H9 (cell line): ENCODE measurements around the gene FHIT. TPM values are rescaled to one million over a fixed set of nuclear protein-coding genes. Genes with fewer than 3 reads are reported as not detected.

Experiments used
- DNase-seq: peaks from one replicate; pipeline ENCODE4 v3.0.0-alpha.2; 2017
- H2AFZ ChIP-seq: one replicate; pipeline ENCODE4 v1.6.1; 2013; ENCODE audit warnings: mild to moderate bottlenecking, low read length, control low read depth, moderate library complexity
- H2AK5ac ChIP-seq: 2 replicates; pipeline ENCODE4 v1.6.1; 2013; ENCODE audit warnings: low read length, control low read depth, mixed read lengths; ENCODE audit not compliant: insufficient read length
- H2BK120ac ChIP-seq: one replicate; pipeline ENCODE4 v1.6.1; 2013; ENCODE audit warnings: low read depth, mild to moderate bottlenecking, low read length, control low read depth, inconsistent platforms; ENCODE audit not compliant: poor library complexity, severe bottlenecking
- H2BK12ac ChIP-seq: 2 replicates; pipeline ENCODE4 v1.6.1; 2013; ENCODE audit warnings: low read length, control low read depth, mixed read lengths, low read depth; ENCODE audit not compliant: insufficient read length
- H2BK15ac ChIP-seq: 2 replicates; pipeline ENCODE4 v1.6.1; 2013; ENCODE audit warnings: low read depth, low read length, control low read depth
- H2BK20ac ChIP-seq: one replicate; pipeline ENCODE4 v1.6.1; 2013; ENCODE audit warnings: low read depth, mild to moderate bottlenecking, low read length, control low read depth, inconsistent platforms; ENCODE audit not compliant: poor library complexity, severe bottlenecking
- H2BK5ac ChIP-seq: 2 replicates; pipeline ENCODE4 v1.6.1; 2013; ENCODE audit warnings: low read length, control low read depth, mixed read lengths; ENCODE audit not compliant: insufficient read length
- H3K14ac ChIP-seq: 2 replicates; pipeline ENCODE4 v1.6.1; 2013; ENCODE audit warnings: low read length, control low read depth; ENCODE audit not compliant: insufficient read depth
- H3K18ac ChIP-seq: 2 replicates; pipeline ENCODE4 v1.6.1; 2013; ENCODE audit warnings: low read depth, mild to moderate bottlenecking, mixed read lengths, low read length, control low read depth; ENCODE audit not compliant: insufficient read length
- H3K23ac ChIP-seq: 2 replicates; pipeline ENCODE4 v1.6.1; 2013; ENCODE audit warnings: low read length, control low read depth, mixed read lengths, low read depth; ENCODE audit not compliant: insufficient read length
- H3K23me2 ChIP-seq: 2 replicates; pipeline ENCODE4 v1.6.1; 2013; ENCODE audit warnings: low read depth, mild to moderate bottlenecking, mixed read lengths, low read length, control low read depth; ENCODE audit not compliant: insufficient read length, poor library complexity, severe bottlenecking
- H3K27ac ChIP-seq: 2 replicates; pipeline ENCODE4 v1.5.1; 2013; ENCODE audit warnings: low read length, control low read depth, mixed read lengths, low read depth; ENCODE audit not compliant: insufficient read length
- H3K27me3 ChIP-seq: 2 replicates; pipeline ENCODE4 v1.6.1; 2013; ENCODE audit warnings: low read length, control low read depth, inconsistent platforms; ENCODE audit not compliant: insufficient read depth
- H3K4ac ChIP-seq: 2 replicates; pipeline ENCODE4 v1.6.1; 2013; ENCODE audit warnings: low read depth, mild to moderate bottlenecking, control low read depth, inconsistent platforms, low read length, moderate library complexity
- H3K4me1 ChIP-seq: 2 replicates; pipeline ENCODE4 v1.6.1; 2013; ENCODE audit warnings: low read length, control low read depth, inconsistent platforms; ENCODE audit not compliant: insufficient read depth
- H3K4me2 ChIP-seq: 2 replicates; pipeline ENCODE4 v1.6.1; 2013; ENCODE audit warnings: low read length, control low read depth, mixed read lengths; ENCODE audit not compliant: insufficient read length, insufficient read depth
- H3K56ac ChIP-seq: 2 replicates; pipeline ENCODE4 v1.6.1; 2013; ENCODE audit warnings: low read depth, mild to moderate bottlenecking, mixed read lengths, low read length, control low read depth; ENCODE audit not compliant: insufficient read length
- H3K79me1 ChIP-seq: 2 replicates; pipeline ENCODE4 v1.6.1; 2013; ENCODE audit warnings: low read depth, mild to moderate bottlenecking, moderate library complexity, low read length, control low read depth, inconsistent platforms; ENCODE audit not compliant: insufficient read depth, poor library complexity, severe bottlenecking
- H3K79me2 ChIP-seq: 2 replicates; pipeline ENCODE4 v1.6.1; 2013; ENCODE audit warnings: low read length, control low read depth, inconsistent platforms; ENCODE audit not compliant: insufficient read depth
- H3K9ac ChIP-seq: 2 replicates; pipeline ENCODE4 v1.6.1; 2013; ENCODE audit warnings: low read length, control low read depth, mixed read lengths; ENCODE audit not compliant: insufficient read length; ENCODE audit errors: extremely low read depth
- H3K9me3 ChIP-seq: one replicate; pipeline ENCODE4 v1.6.1; 2013; ENCODE audit warnings: low read depth, low read length, inconsistent platforms; ENCODE audit not compliant: control insufficient read depth
- H3T11ph ChIP-seq: one replicate; pipeline ENCODE4 v1.6.1; 2013; ENCODE audit warnings: mild to moderate bottlenecking, low read length, control low read depth, inconsistent platforms
- H4K20me1 ChIP-seq: one replicate; pipeline ENCODE4 v1.6.1; 2013; ENCODE audit not compliant: control insufficient read depth, insufficient read length, insufficient read depth
- H4K5ac ChIP-seq: 2 replicates; pipeline ENCODE4 v1.6.1; 2013; ENCODE audit warnings: low read depth, mild to moderate bottlenecking, mixed read lengths, low read length, control low read depth; ENCODE audit not compliant: insufficient read length
- H4K8ac ChIP-seq: replicated peaks from 2 replicates; pipeline ENCODE4 v1.6.1; 2013; ENCODE audit warnings: low read length, control low read depth, mixed read lengths, low read depth; ENCODE audit not compliant: insufficient read length
- H4K91ac ChIP-seq: 2 replicates; pipeline ENCODE4 v1.6.1; 2013; ENCODE audit warnings: low read depth, mild to moderate bottlenecking, moderate library complexity, mixed read lengths, low read length, control low read depth; ENCODE audit not compliant: insufficient read length
- H3K27ac Mint-ChIP-seq, 3 experiments: 2 replicates in 2 of 3; 3 replicates in 1 of 3; pipeline ENCODE4 v1.8.0; 2020 to 2021; ENCODE audit warnings: mixed read lengths in 3 of 3, mild to moderate bottlenecking in 1 of 3, moderate library complexity in 1 of 3
- H3K27me3 Mint-ChIP-seq: 2 replicates; pipeline ENCODE4 v1.8.0; 2021; ENCODE audit warnings: low read depth, mild to moderate bottlenecking, moderate library complexity, mixed read lengths
- H3K36me3 Mint-ChIP-seq, 3 experiments: 2 replicates in 2 of 3; 3 replicates in 1 of 3; pipeline ENCODE4 v1.8.0; 2020 to 2021; ENCODE audit warnings: low read depth in 3 of 3, mixed read lengths in 3 of 3; ENCODE audit not compliant: insufficient read depth in 1 of 3
- H3K4me1 Mint-ChIP-seq, 2 experiments: 2 replicates each; pipeline ENCODE4 v1.8.0; 2020; ENCODE audit warnings: mixed read lengths in 2 of 2
- H3K4me3 Mint-ChIP-seq, 2 experiments: 2 replicates in 1 of 2; 3 replicates in 1 of 2; pipeline ENCODE4 v1.8.0; 2020 to 2021; ENCODE audit warnings: mild to moderate bottlenecking in 2 of 2, mixed read lengths in 2 of 2, moderate library complexity in 1 of 2
- H3K9me3 Mint-ChIP-seq, 2 experiments: 2 replicates in 1 of 2; 3 replicates in 1 of 2; pipeline ENCODE4 v1.8.0; 2020; ENCODE audit warnings: mild to moderate bottlenecking in 2 of 2, mixed read lengths in 2 of 2, moderate library complexity in 1 of 2
- CTCF ChIP-seq: fragments of 200-600 bp; sonication (generic); conservative IDR thresholded peaks from 3 replicates; pipeline ENCODE4 v1.8.0; 2021; ENCODE audit warnings: antibody characterized with exemption, mild to moderate bottlenecking
- WGBS: extraction: QIAGEN DNeasy Blood & Tissue Kit; methylation state at CpG from one replicate; pipeline ENCODE4 v1.1.7; 2013; ENCODE audit warnings: missing lambda C conversion rate, low lambda C conversion rate, mixed read lengths; ENCODE audit not compliant: insufficient read length; ENCODE audit errors: extremely low coverage; 5-methylcytosine and 5-hydroxymethylcytosine counted together
- total RNA-seq: library from RNA; stranded (reverse); gene quantifications from 2 replicates; pipeline ENCODE4 v1.2.1, GENCODE V29; 2021

The FHIT gene
- total RNA-seq, 1 experiment from 2014 or later = 3.0 TPM

GRCh38 chr3:59829527-59829926 lies 1421.7 kb downstream of the FHIT start:
- Mint-ChIP-seq H3K4me1 (peaks cover 0 to 4% of the 10 kb centered on the region in 2 experiments; a peak in 2 of 4 replicates), H3K27ac (no peak overlapping the region), H3K4me3 (no peak overlapping the region), H3K9me3 (no peaks in the 10 kb centered on the region), H3K27me3 (no peaks in the 10 kb centered on the region), H3K36me3 (no peaks in the 10 kb centered on the region)
- no peak overlapping the region for H4K5ac ChIP-seq
- no peak overlapping the region for H3K4ac ChIP-seq
- H2BK20ac ChIP-seq = no peak overlapping the region
- DNase-seq = no peak
- no peaks in the 10 kb centered on the region; the same call in 1 of the 2 replicates for H3K4me1 ChIP-seq
- no peak overlapping the region for H3K18ac ChIP-seq
- no peak overlapping the region for H4K91ac ChIP-seq
- H3K9me3 ChIP-seq = no peaks in the 10 kb centered on the region
- no peaks in the 10 kb centered on the region for H3K23me2 ChIP-seq
- TF ChIP-seq CTCF = no peak
- no peak overlapping the region for H2AK5ac ChIP-seq
- no peak overlapping the region for H3K4me2 ChIP-seq
- no peaks in the 10 kb centered on the region for H3K79me2 ChIP-seq
- no peak overlapping the region for H3T11ph ChIP-seq
- no peak overlapping the region for H2AFZ ChIP-seq
- H3K27ac ChIP-seq = no peak overlapping the region
- no CpG with 5 or more reads among the region's 1 CpG for WGBS
- no peak overlapping the region for H3K23ac ChIP-seq
- no peak overlapping the region for H2BK5ac ChIP-seq
- H3K56ac ChIP-seq = no peak overlapping the region
- H3K27me3 ChIP-seq = no peaks in the 10 kb centered on the region
- H3K14ac ChIP-seq = no peak overlapping the region
- H2BK12ac ChIP-seq = no peak overlapping the region
- no peak overlapping the region for H2BK15ac ChIP-seq
- no peaks in the 10 kb centered on the region for H3K79me1 ChIP-seq
- H3K9ac ChIP-seq = no peak overlapping the region
- no peak overlapping the region for H4K8ac ChIP-seq
- H2BK120ac ChIP-seq = no peak overlapping the region
- no peaks in the 10 kb centered on the region for H4K20me1 ChIP-seq
